Smooth muscle cell (in vitro differentiated cells): ENCODE data around the gene NDNF. TPM values are rescaled to one million over a fixed set of nuclear protein-coding genes. Genes with fewer than 3 reads are reported as not detected.

ENCODE experiments used
- DNase-seq: peaks from one replicate; lab custom pipeline; 2025; ENCODE audit not compliant: unreplicated experiment; lab: John Stamatoyannopoulos, UW
- H2AFZ ChIP-seq: fragments of 200-600 bp; sonication (generic); 2 replicates; pipeline ENCODE4 v1.6.0; 2016; ENCODE audit warnings: antibody characterized with exemption, low read depth, mild to moderate bottlenecking
- H3F3A ChIP-seq: fragments of 200-600 bp; sonication (generic); 2 replicates; pipeline ENCODE4 v1.6.0; 2017; ENCODE audit warnings: antibody characterized with exemption, low read depth
- H3K27ac ChIP-seq: fragments of 200-600 bp; sonication (generic); 2 replicates; pipeline ENCODE4 v1.5.1; 2016; ENCODE audit warnings: low read depth, mild to moderate bottlenecking
- H3K27me3 ChIP-seq: fragments of 200-600 bp; sonication (generic); 2 replicates; pipeline ENCODE4 v1.6.1; 2016; ENCODE audit warnings: low read depth, mild to moderate bottlenecking
- H3K36me3 ChIP-seq: fragments of 200-600 bp; sonication (generic); 2 replicates; pipeline ENCODE4 v1.5.1; 2016; ENCODE audit warnings: low read depth
- H3K4me1 ChIP-seq: fragments of 200-600 bp; sonication (generic); 2 replicates; pipeline ENCODE4 v1.5.1; 2016; ENCODE audit warnings: low read depth
- H3K4me2 ChIP-seq: fragments of 200-600 bp; sonication (generic); 2 replicates; pipeline ENCODE4 v1.6.0; 2016; ENCODE audit warnings: mild to moderate bottlenecking
- H3K4me3 ChIP-seq: fragments of 200-600 bp; sonication (generic); 2 replicates; pipeline ENCODE4 v1.5.1; 2016; ENCODE audit warnings: mild to moderate bottlenecking
- H3K79me2 ChIP-seq: fragments of 200-600 bp; sonication (generic); 2 replicates; pipeline ENCODE4 v1.6.0; 2016; ENCODE audit warnings: low read depth, mild to moderate bottlenecking
- H3K9ac ChIP-seq: fragments of 200-600 bp; sonication (generic); 2 replicates; pipeline ENCODE4 v1.6.0; 2016; ENCODE audit warnings: low read depth
- H3K9me3 ChIP-seq: fragments of 200-600 bp; sonication (generic); replicated peaks from 2 replicates; pipeline ENCODE4 v1.5.1; 2016; ENCODE audit warnings: low read depth
- H4K20me1 ChIP-seq: fragments of 200-600 bp; sonication (generic); 2 replicates; pipeline ENCODE4 v1.6.0; 2016; ENCODE audit warnings: low read depth
- CTCF ChIP-seq: fragments of 200-600 bp; sonication (generic); IDR thresholded peaks from 2 replicates; pipeline ENCODE4 v1.5.1; 2017; ENCODE audit warnings: borderline replicate concordance, mild to moderate bottlenecking, antibody characterized with exemption; ENCODE audit not compliant: insufficient read depth, poor library complexity, severe bottlenecking
- WGBS: methylation state at CpG from one replicate; pipeline ENCODE4 v1.1.7; 2016; ENCODE audit warnings: low lambda C conversion rate; 5-methylcytosine and 5-hydroxymethylcytosine counted together
- polyA plus RNA-seq: library from polyadenylated mRNA; unstranded; fragments of >200 nt; fragmentation: Nextera tagmentation; extraction: Ambion mirVana; gene quantifications from 2 replicates; pipeline ENCODE4 v1.2.1, GENCODE V29; 2016
- total RNA-seq: library from RNA; depleted of rRNA; stranded (reverse); fragments of >200 nt; gene quantifications from 2 replicates; pipeline ENCODE4 v1.2.3, GENCODE V29; 2014

NDNF gene
- total and polyA plus RNA-seq, 2 experiments from 2014 or later, result 8.4 to 11.0 TPM

GRCh38 chr4:121048165-121048564 lies 24.2 kb downstream of the NDNF start:
- no peak overlapping the region for H3K9ac ChIP-seq
- no peaks in the 10 kb centered on the region for H3K4me1 ChIP-seq
- H4K20me1 ChIP-seq, result no peaks in the 10 kb centered on the region
- 94% methylated on average over 6 of the region's 6 CpGs for WGBS
- H3K36me3 ChIP-seq, result no peaks in the 10 kb centered on the region
- H3K79me2 ChIP-seq, result no peaks in the 10 kb centered on the region
- no peak overlapping the region for H3K4me3 ChIP-seq
- no peaks in the 10 kb centered on the region for H3K27me3 ChIP-seq
- no peaks in the 10 kb centered on the region for H3F3A ChIP-seq
- no peak overlapping the region for H3K27ac ChIP-seq
- no peak overlapping the region for H2AFZ ChIP-seq
- H3K4me2 ChIP-seq, result no peak overlapping the region
- no peaks in the 10 kb centered on the region for H3K9me3 ChIP-seq
- DNase-seq, result no peak
- TF ChIP-seq CTCF, result no peak

- H4K20me1 ChIP-seq, result no peaks in the 10 kb centered on the region
- H2AFZ ChIP-seq, result no peak overlapping the region
- no peaks in the 10 kb centered on the region for H3K4me1 ChIP-seq
- H3K79me2 ChIP-seq, result no peaks in the 10 kb centered on the region
- peak overlapping the region; percentile 74 for H3K27ac ChIP-seq
- WGBS, result 55% methylated on average over 8 of the region's 8 CpGs
- TF ChIP-seq CTCF, result no peak
- peak overlapping the region; percentile 48 for H3K9ac ChIP-seq
- H3K9me3 ChIP-seq, result no peaks in the 10 kb centered on the region
- no peaks in the 10 kb centered on the region for H3K36me3 ChIP-seq
- no peaks in the 10 kb centered on the region for H3F3A ChIP-seq
- DNase-seq, result no peak
- H3K4me3 ChIP-seq, result no peak overlapping the region
- no peaks in the 10 kb centered on the region for H3K27me3 ChIP-seq
- no peak overlapping the region for H3K4me2 ChIP-seq
Observed at GRCh38 chr4:121041307-121042090, 30.8 kb downstream of the NDNF start.

GRCh38 chr4:121034017-121034416 lies 38.3 kb downstream of the NDNF start:
- Histone ChIP-seq H3F3A (no peaks in the 10 kb centered on the region), H3K36me3 (no peaks in the 10 kb centered on the region), H3K79me2 (no peaks in the 10 kb centered on the region), H3K27ac (no peak overlapping the region), H3K27me3 (no peaks in the 10 kb centered on the region), H3K4me2 (no peak overlapping the region), H3K4me3 (no peak overlapping the region), H2AFZ (no peak overlapping the region), H3K9ac (no peak overlapping the region), H4K20me1 (no peaks in the 10 kb centered on the region), H3K4me1 (no peaks in the 10 kb centered on the region), H3K9me3 (no peaks in the 10 kb centered on the region)
- TF ChIP-seq CTCF, result no peak
- no peak for DNase-seq
- WGBS, result 75% methylated on average over 3 of the region's 3 CpGs

- no peaks in the 10 kb centered on the region for H3K4me1 ChIP-seq
- H3K9ac ChIP-seq, result no peak overlapping the region
- H3K9me3 ChIP-seq, result no peaks in the 10 kb centered on the region
- H3K4me3 ChIP-seq, result no peak overlapping the region
- WGBS, result 96% methylated on average over 2 of the region's 2 CpGs
- H3F3A ChIP-seq, result no peaks in the 10 kb centered on the region
- no peak for DNase-seq
- H3K79me2 ChIP-seq, result no peaks in the 10 kb centered on the region
- H2AFZ ChIP-seq, result no peak overlapping the region
- no peak overlapping the region for H3K4me2 ChIP-seq
- no peaks in the 10 kb centered on the region for H4K20me1 ChIP-seq
- no peak overlapping the region for H3K27ac ChIP-seq
- no peak for TF ChIP-seq CTCF
- H3K36me3 ChIP-seq, result no peaks in the 10 kb centered on the region
- H3K27me3 ChIP-seq, result no peaks in the 10 kb centered on the region
Observed at GRCh38 chr4:121030711-121031110, 41.6 kb downstream of the NDNF start.
